Endothelial cell of umbilical vein (primary cell): ENCODE results near the gene C1orf116. TPM values are rescaled to one million over a fixed set of nuclear protein-coding genes. Genes with fewer than 3 reads are reported as not detected.

Experiments
- BruUV-seq: library from RNA; stranded (reverse); fragments of 400-500 nt; replicated peaks from 2 replicates; lab custom pipeline; 2021; lab: Mats Ljungman, UMichigan
- CTCF ChIA-PET: fragments of 300-600, 350-600 bp; sonication (Branson Sonifier 250); formaldehyde crosslinking; loops from one replicate; lab custom pipeline; 2021; ENCODE audit warnings: antibody characterized with exemption, inconsistent platforms; lab: Charles Lee
- POLR2A ChIA-PET: fragments of 300-600, 350-600 bp; sonication (Branson Sonifier 250); formaldehyde crosslinking; loops from one replicate; lab custom pipeline; 2021; ENCODE audit warnings: antibody characterized with exemption, inconsistent platforms; lab: Charles Lee
- DNase-seq: peaks from one replicate; pipeline ENCODE4 v3.0.0-alpha.2; 2011; ENCODE audit warnings: low read depth, low spot score
- FAIRE-seq: peaks from 2 replicates; lab custom pipeline; 2011; peaks lifted over from hg19 to GRCh38; lab: Jason Lieb, UNC
- H2AFZ ChIP-seq: 2 replicates; pipeline ENCODE4 v1.6.0; 2012; ENCODE audit warnings: low read depth, low read length, control low read depth, inconsistent platforms
- H3K27ac ChIP-seq: 2 replicates; pipeline ENCODE4 v1.5.1; 2011; ENCODE audit warnings: low read depth, mild to moderate bottlenecking, control low read depth, low read length, moderate library complexity; ENCODE audit not compliant: insufficient read depth
- H3K27me3 ChIP-seq, 2 experiments: 2 replicates each; pipeline versions ENCODE4 v1.6.0 to v1.6.1; 2011; ENCODE audit warnings: low read length in 2 of 2, mixed read lengths in 1 of 2; ENCODE audit not compliant: control insufficient read depth in 2 of 2, insufficient read depth in 2 of 2
- H3K36me3 ChIP-seq, 2 experiments: 2 replicates in 1 of 2; 3 replicates in 1 of 2; pipeline ENCODE4 v1.5.1; 2011; ENCODE audit warnings: low read length in 2 of 2, mild to moderate bottlenecking in 1 of 2, moderate library complexity in 1 of 2; ENCODE audit not compliant: control insufficient read depth in 2 of 2, insufficient read depth in 2 of 2; ENCODE audit errors: extremely low read depth in 1 of 2
- H3K4me1 ChIP-seq: 3 replicates; pipeline ENCODE4 v1.5.1; 2011; ENCODE audit warnings: mild to moderate bottlenecking, low read length; ENCODE audit not compliant: control insufficient read depth, insufficient read depth; ENCODE audit errors: extremely low read depth
- H3K4me2 ChIP-seq: 2 replicates; pipeline ENCODE4 v1.6.1; 2011; ENCODE audit warnings: low read length, control low read depth, mixed read lengths; ENCODE audit not compliant: insufficient read depth
- H3K4me3 ChIP-seq, 3 experiments: fragments of 200-600 bp in 1 of 3; sonication (generic), shearing (Covaris generic) in 1 of 3; replicated peaks in 1 of 3; 2 replicates each; pipeline ENCODE4 v1.5.1; 2011 to 2016; ENCODE audit warnings: control low read depth in 3 of 3, low read length in 3 of 3, mild to moderate bottlenecking in 2 of 3, inconsistent platforms in 1 of 3, low read depth in 1 of 3, moderate library complexity in 1 of 3; ENCODE audit not compliant: insufficient read depth in 1 of 3
- H3K79me2 ChIP-seq: 2 replicates; pipeline ENCODE4 v1.6.0; 2012; ENCODE audit warnings: low read length, inconsistent platforms; ENCODE audit not compliant: control insufficient read depth, insufficient read depth
- H3K9ac ChIP-seq: replicated peaks from 2 replicates; pipeline ENCODE3; 2011; ENCODE audit warnings: low read length, control low read depth; ENCODE audit not compliant: insufficient read depth; ENCODE audit errors: extremely low read depth
- H3K9me1 ChIP-seq: replicated peaks from 3 replicates; pipeline ENCODE4 v1.6.0; 2011; ENCODE audit warnings: mild to moderate bottlenecking, low read length; ENCODE audit not compliant: control insufficient read depth, insufficient read depth; ENCODE audit errors: extremely low read depth
- H3K9me3 ChIP-seq: replicated peaks from 2 replicates; pipeline ENCODE4 v1.5.1; 2012; ENCODE audit warnings: low read length, inconsistent platforms; ENCODE audit not compliant: control insufficient read depth, insufficient read depth
- H4K20me1 ChIP-seq: replicated peaks from 2 replicates; pipeline ENCODE3; 2011; ENCODE audit warnings: mild to moderate bottlenecking, low read length; ENCODE audit not compliant: control insufficient read depth, insufficient read depth; ENCODE audit errors: extremely low read depth
- CTCF ChIP-seq, 2 donors: IDR thresholded peaks; 1 replicate in 1 of 2; 2 replicates in 1 of 2; pipeline ENCODE4 v1.5.1; 2011; ENCODE audit warnings: low read length in 2 of 2, mild to moderate bottlenecking in 2 of 2, moderate library complexity in 2 of 2, control low read depth in 1 of 2, inconsistent platforms in 1 of 2, low read depth in 1 of 2; ENCODE audit not compliant: insufficient read depth in 1 of 2; ENCODE audit errors: extremely low read depth in 1 of 2
- EZH2 ChIP-seq: IDR thresholded peaks from 2 replicates; pipeline ENCODE4 v1.6.1; 2012; ENCODE audit warnings: borderline replicate concordance, low read depth, mild to moderate bottlenecking, moderate library complexity, low read length, inconsistent platforms; ENCODE audit not compliant: severe bottlenecking
- FOS ChIP-seq: IDR thresholded peaks from 2 replicates; pipeline ENCODE4 v1.6.1; 2011; ENCODE audit warnings: mild to moderate bottlenecking, low read length, moderate library complexity, borderline replicate concordance; ENCODE audit not compliant: insufficient read depth
- GATA2 ChIP-seq: IDR thresholded peaks from 2 replicates; pipeline ENCODE4 v1.7.0; 2011; ENCODE audit warnings: low read depth, mild to moderate bottlenecking, moderate library complexity, mixed read lengths, low read length; ENCODE audit not compliant: insufficient read length, insufficient read depth
- JUN ChIP-seq: IDR thresholded peaks from 2 replicates; pipeline ENCODE4 v1.6.1; 2011; ENCODE audit warnings: borderline replicate concordance, low read depth; ENCODE audit not compliant: insufficient read length, insufficient read depth
- MAX ChIP-seq: IDR thresholded peaks from 2 replicates; pipeline ENCODE4 v1.6.1; 2011; ENCODE audit not compliant: insufficient read depth, insufficient read length
- MYC ChIP-seq: IDR thresholded peaks from one replicate; pipeline ENCODE4 v1.6.1; 2011; ENCODE audit warnings: mild to moderate bottlenecking, low read depth, low read length
- POLR2A ChIP-seq: IDR thresholded peaks from 2 replicates; pipeline ENCODE4 v1.6.1; 2012; ENCODE audit warnings: low read depth, mild to moderate bottlenecking, control low read depth, low read length
- POLR2AphosphoS5 ChIP-seq: IDR thresholded peaks from 2 replicates; pipeline ENCODE4 v1.6.1; 2012; ENCODE audit warnings: low read depth, mild to moderate bottlenecking, control low read depth, low read length, moderate library complexity; ENCODE audit not compliant: insufficient read depth
- dilution Hi-C: fragments of 300-500 bp; cut with MboI; formaldehyde crosslinking; loops from one replicate; pipeline ENCODE4 v1.15.0; 2019; ENCODE audit warnings: low sequenced_read_pairs; ENCODE audit not compliant: extremely low pct_ligation_motif_present
- intact Hi-C: fragments of 100-400 bp; cut with micrococcal nuclease; formaldehyde crosslinking; loops from one replicate; pipeline ENCODE4 v1.10.0; 2022
- polyA plus RNA-seq, 4 experiments: library from polyadenylated mRNA; depleted of rRNA in 3 of 4; stranded (reverse) in 3 of 4; unstranded in 1 of 4; fragments of >200 nt; gene quantifications; 2 replicates each; pipeline versions ENCODE4 v1.2.1 to v1.2.3, GENCODE V29; 2011 to 2012; ENCODE audit warnings: missing spikeins in 1 of 4
- total RNA-seq: library from RNA; stranded (reverse); gene quantifications from 2 replicates; pipeline ENCODE4 v1.2.3, GENCODE V29; 2021

The C1orf116 gene
- total and polyA plus RNA-seq, 2 donors (not counting 3 experiments of a cell fraction or from before 2014, with no cell fraction given): 0.07 TPM; not detected in 1

- dilution Hi-C loops (no loop called here), intact Hi-C loops (no loop called here)
- Histone ChIP-seq H3K4me2 (no peak overlapping the region), H4K20me1 (no peaks in the 10 kb centered on the region), H3K9me3 (no peaks in the 10 kb centered on the region), H3K27me3 (peaks cover 4 to 5% of the 10 kb centered on the region in 2 experiments), H3K27ac (no peak overlapping the region), H3K4me3 (no peak overlapping the region), H2AFZ (no peak overlapping the region), H3K4me1 (no peaks in the 10 kb centered on the region), H3K36me3 (no peaks in the 10 kb centered on the region), H3K9ac (no peak overlapping the region), H3K79me2 (no peaks in the 10 kb centered on the region), H3K9me1 (no peaks in the 10 kb centered on the region)
- FAIRE-seq: no peak
- CTCF ChIA-PET: interaction anchor here (0.8 to 1.9 kb wide), 12 partner anchors 12 to 574 kb away, joined by 3 to 7 read pairs (median 3); no protein-coding TSS in a partner anchor
- BruUV-seq: no TSS peak
- POLR2A ChIA-PET: no interaction called here
- no peak for TF ChIP-seq JUN
- TF ChIP-seq POLR2AphosphoS5: no peak
- TF ChIP-seq EZH2: no peak
- no peak for TF ChIP-seq POLR2A
- no peak for TF ChIP-seq GATA2
- TF ChIP-seq FOS: no peak
- TF ChIP-seq CTCF (IDR thresholded peaks at IDR 0.05; ENCODE audit: extremely low read depth in 1 of 2, insufficient read depth in 1 of 2, low read depth in 1 of 2, low read length in 2 of 2): no peak
- no peak for TF ChIP-seq MYC
- no peak for TF ChIP-seq MAX
- DNase-seq: no peak
Observed at GRCh38 chr1:207006083-207006482, 26.5 kb downstream of the C1orf116 start.
